ENCODE measurements around the gene SEMA5A. TPM values are rescaled to one million over a fixed set of nuclear protein-coding genes. Genes with fewer than 3 reads are reported as not detected.

SEMA5A gene
- total RNA-seq, 1 experiment from 2014 or later, result 0.15 TPM

- Histone ChIP-seq H3K27me3 (ENCODE audit: control insufficient read depth, insufficient read depth, low read length) (no peaks in the 10 kb centered on the region), H3K36me3 (ENCODE audit: control insufficient read depth, insufficient read depth, low read length) (no peaks in the 10 kb centered on the region), H3K4me1 (ENCODE audit: control insufficient read depth, insufficient read depth, low read length) (no peaks in the 10 kb centered on the region), H3K9me3 (ENCODE audit: control insufficient read depth, insufficient read depth, low read depth, low read length) (no peaks in the 10 kb centered on the region), H3K27ac (ENCODE audit: low read length) (no peak overlapping the region), H3K4me3 (ENCODE audit: low read depth in 2 of 2, low read length in 2 of 2) (no peak overlapping the region)
- TF ChIP-seq TCF7L2 (IDR thresholded peaks at IDR 0.05; ENCODE audit: low read depth, low read length), result no peak
- TF ChIP-seq REST (IDR thresholded peaks at IDR 0.05; ENCODE audit: insufficient read depth in 1 of 2, low read depth in 2 of 2, low read length in 1 of 2), result no peak
- no peak for TF ChIP-seq SIN3A (IDR thresholded peaks at IDR 0.05; ENCODE audit: borderline replicate concordance, insufficient read depth, low read depth, low read length)
- no peak for TF ChIP-seq CTCF (IDR thresholded peaks at IDR 0.05)
- TF ChIP-seq POLR2AphosphoS5 (IDR thresholded peaks at IDR 0.05; ENCODE audit: low read depth, low read length), result no peak
- ChIA-PET CTCF (no interaction called here), POLR2A (no interaction called here)
- ATAC-seq (no peak), DNase-seq (ENCODE audit: low read depth, low spot score) (no peak)
- in situ Hi-C loops (cut with HindIII; ENCODE audit: low pct_unique_long_range_greater_than_20kb, low sequenced_read_pairs), result no loop called here
- no TSS peak for BruUV-seq (replicated peaks)
- intact Hi-C loops (cut with micrococcal nuclease; ENCODE audit: unreplicated experiment), result no loop called here
Observed at GRCh38 chr5:9423571-9423970, 122.3 kb downstream of the SEMA5A start.

GRCh38 chr5:9421884-9422283 lies 124.0 kb downstream of the SEMA5A start:
- no peak for TF ChIP-seq TCF7L2 (IDR thresholded peaks at IDR 0.05; ENCODE audit: low read depth, low read length)
- TF ChIP-seq REST (IDR thresholded peaks at IDR 0.05; ENCODE audit: insufficient read depth in 1 of 2, low read depth in 2 of 2, low read length in 1 of 2), result no peak
- TF ChIP-seq CTCF (IDR thresholded peaks at IDR 0.05), result no peak
- TF ChIP-seq POLR2AphosphoS5 (IDR thresholded peaks at IDR 0.05; ENCODE audit: low read depth, low read length), result no peak
- TF ChIP-seq SIN3A (IDR thresholded peaks at IDR 0.05; ENCODE audit: borderline replicate concordance, insufficient read depth, low read depth, low read length), result no peak
- no peaks in the 10 kb centered on the region for H3K36me3 ChIP-seq (ENCODE audit: control insufficient read depth, insufficient read depth, low read length)
- no peak overlapping the region for H3K27ac ChIP-seq (ENCODE audit: low read length)
- H3K9me3 ChIP-seq (ENCODE audit: control insufficient read depth, insufficient read depth, low read depth, low read length), result no peaks in the 10 kb centered on the region
- H3K4me1 ChIP-seq (ENCODE audit: control insufficient read depth, insufficient read depth, low read length), result no peaks in the 10 kb centered on the region
- in situ Hi-C loops (cut with HindIII; ENCODE audit: low pct_unique_long_range_greater_than_20kb, low sequenced_read_pairs) (no loop called here), intact Hi-C loops (cut with micrococcal nuclease; ENCODE audit: unreplicated experiment) (no loop called here)
- no TSS peak for BruUV-seq (replicated peaks)
- H3K4me3 ChIP-seq (ENCODE audit: low read depth in 2 of 2, low read length in 2 of 2), result no peak overlapping the region
- H3K27me3 ChIP-seq (ENCODE audit: control insufficient read depth, insufficient read depth, low read length), result no peaks in the 10 kb centered on the region
- POLR2A ChIA-PET, result interaction anchor here (0.6 kb wide), 1 partner anchor 30 kb away, joined by 3 read pairs; no protein-coding TSS in a partner anchor
- DNase-seq (ENCODE audit: low read depth, low spot score) (no peak), ATAC-seq (no peak)
- CTCF ChIA-PET, result interaction anchor here (0.7 kb wide), 1 partner anchor 1117 kb away, joined by 3 read pairs; no protein-coding TSS in a partner anchor
